DND-41 (cell line): ENCODE data around the gene RBM6.

Source experiments
- ATAC-seq: fragments of 200-7000 bp; cut with Tn5 transposase; 3 replicates; pipeline ENCODE4 v1.9.1; 2021; ENCODE audit warnings: low read depth; ENCODE audit not compliant: insufficient read depth
- DNase-seq: peaks from one replicate; pipeline ENCODE4 v3.0.0-alpha.2; 2020
- H2AFZ ChIP-seq: 2 replicates; pipeline ENCODE4 v1.6.0; 2012; ENCODE audit warnings: low read depth, low read length
- H3K27ac ChIP-seq: 2 replicates; pipeline ENCODE4 v1.5.1; 2012; ENCODE audit warnings: low read length, inconsistent platforms
- H3K27me3 ChIP-seq: fragments of 200-600 bp; sonication (generic); 2 replicates; pipeline ENCODE4 v1.6.0; 2012; ENCODE audit warnings: low read length, mild to moderate bottlenecking, inconsistent platforms; ENCODE audit not compliant: insufficient read depth, poor library complexity
- H3K36me3 ChIP-seq: 2 replicates; pipeline ENCODE4 v1.5.1; 2012; ENCODE audit warnings: low read length, inconsistent platforms; ENCODE audit not compliant: insufficient read depth
- H3K4me1 ChIP-seq: 2 replicates; pipeline ENCODE4 v1.5.1; 2012; ENCODE audit warnings: mild to moderate bottlenecking, low read length; ENCODE audit not compliant: insufficient read depth
- H3K4me2 ChIP-seq: 2 replicates; pipeline ENCODE4 v1.6.0; 2012; ENCODE audit warnings: mild to moderate bottlenecking, moderate library complexity, low read length, inconsistent platforms; ENCODE audit not compliant: insufficient read depth
- H3K4me3 ChIP-seq, 2 experiments: fragments of 200-600 bp in 1 of 2; shearing (Covaris generic) in 1 of 2; 2 replicates each; pipeline ENCODE4 v1.5.1; 2012 to 2016; ENCODE audit warnings: inconsistent platforms in 2 of 2, low read length in 2 of 2, mild to moderate bottlenecking in 2 of 2, low read depth in 1 of 2, moderate library complexity in 1 of 2
- H3K79me2 ChIP-seq: 2 replicates; pipeline ENCODE4 v1.6.0; 2012; ENCODE audit warnings: low read length, inconsistent platforms; ENCODE audit not compliant: insufficient read depth
- H3K9ac ChIP-seq: 2 replicates; pipeline ENCODE4 v1.6.0; 2012; ENCODE audit warnings: low read depth, mild to moderate bottlenecking, inconsistent platforms, low read length, moderate library complexity
- H3K9me3 ChIP-seq: 2 replicates; pipeline ENCODE4 v1.5.1; 2012; ENCODE audit warnings: low read length, moderate library complexity, mild to moderate bottlenecking, inconsistent platforms; ENCODE audit not compliant: insufficient read depth, severe bottlenecking
- H4K20me1 ChIP-seq: 2 replicates; pipeline ENCODE4 v1.6.0; 2012; ENCODE audit warnings: low read length; ENCODE audit not compliant: insufficient read depth
- CTCF ChIP-seq: IDR thresholded peaks from 2 replicates; pipeline ENCODE4 v1.5.1; 2012; ENCODE audit warnings: borderline replicate concordance, low read length, moderate library complexity, mild to moderate bottlenecking; ENCODE audit not compliant: poor library complexity, severe bottlenecking; ENCODE audit errors: extremely low read depth
- EZH2 ChIP-seq: IDR thresholded peaks from 3 replicates; pipeline ENCODE4 v1.6.1; 2012; ENCODE audit warnings: borderline replicate concordance, low read depth, mild to moderate bottlenecking, moderate library complexity, low read length, inconsistent platforms; ENCODE audit not compliant: severe bottlenecking

RBM6 gene

DNA sequence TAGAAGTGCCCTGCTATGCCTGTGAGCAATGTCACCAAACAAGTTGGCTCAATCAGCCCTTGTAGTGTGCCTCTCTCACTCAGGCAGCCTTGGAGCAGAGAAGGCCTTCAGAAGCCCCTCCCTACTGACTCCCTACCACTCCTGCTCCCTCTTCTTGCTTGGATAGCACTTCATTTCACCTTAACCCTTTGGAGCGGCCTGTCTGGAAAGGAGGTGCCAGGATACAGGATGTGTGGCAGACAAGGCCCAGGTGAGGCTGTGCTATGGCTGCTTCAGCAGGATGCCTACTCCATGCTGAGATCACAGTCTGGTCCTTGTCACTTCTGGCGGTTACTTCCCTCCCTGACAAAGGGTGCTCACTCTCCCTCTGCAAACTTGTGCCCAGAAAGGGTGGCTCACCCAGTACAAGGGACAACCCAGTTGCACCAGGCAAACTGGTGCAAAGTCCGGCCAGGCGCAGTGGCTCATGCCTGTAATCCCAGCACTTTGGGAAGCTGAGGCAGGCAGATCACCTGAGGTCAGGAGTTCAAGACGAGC is 11.4 kb upstream of the RBM6 start:
- peaks cover 18% of the 10 kb centered on the region for H3K79me2 ChIP-seq
- peak overlapping the region; percentile 65 for H3K4me2 ChIP-seq
- peaks cover 24% of the 10 kb centered on the region for H3K4me1 ChIP-seq
- H3K9ac ChIP-seq = peak overlapping the region; percentile 73
- H2AFZ ChIP-seq = no peak overlapping the region
- no peak for ATAC-seq
- H3K27ac ChIP-seq = 0 out of 2 replicates have a peak overlapping the region, but pooled peaks have one; percentile 3
- peak overlapping the region in 1 of 2 experiments; percentile 63; a peak in 2 of 4 replicates for H3K4me3 ChIP-seq
- no peaks in the 10 kb centered on the region for H4K20me1 ChIP-seq
- no peaks in the 10 kb centered on the region for H3K27me3 ChIP-seq
- H3K9me3 ChIP-seq = no peaks in the 10 kb centered on the region
- DNase-seq = no peak
- TF ChIP-seq EZH2 (no peak), CTCF (no peak)
- H3K36me3 ChIP-seq = no peaks in the 10 kb centered on the region; the same call in 1 of the 2 replicates

GRCh38 chr3:49929291-49930167 is 10.4 kb upstream of the RBM6 start, which contains the start of gene MON1A:
Gene MON1A, minus strand, starts transcription at chr3:49929811. Its CDS starts 16,465 bp downstream, at chr3:49913346.
- TF ChIP-seq EZH2 = no peak
- TF ChIP-seq CTCF = peak; percentile 43
- peak within 1 kb of the TSS; percentile 44 to 63 for H3K4me3 ChIP-seq
- H2AFZ ChIP-seq = peak within 1 kb of the TSS; percentile 95
- H3K79me2 ChIP-seq = peaks cover 18% of the 10 kb centered on the region
- DNase-seq (peak; percentile 83), ATAC-seq (peak; percentile 94)
- H3K36me3 ChIP-seq = no peaks in the 10 kb centered on the region; the same call in 1 of the 2 replicates
- H3K27me3 ChIP-seq = no peaks in the 10 kb centered on the region
- peaks cover 24% of the 10 kb centered on the region for H3K4me1 ChIP-seq
- H3K9me3 ChIP-seq = no peaks in the 10 kb centered on the region
- peak within 1 kb of the TSS; percentile 61 for H3K27ac ChIP-seq
- no peaks in the 10 kb centered on the region for H4K20me1 ChIP-seq
- peak within 1 kb of the TSS; percentile 65 for H3K4me2 ChIP-seq
- peak within 1 kb of the TSS; percentile 73 for H3K9ac ChIP-seq

- peaks cover 18% of the 10 kb centered on the region for H3K79me2 ChIP-seq
- peak overlapping the region; percentile 95 for H2AFZ ChIP-seq
- H3K4me1 ChIP-seq = peaks cover 24% of the 10 kb centered on the region
- H3K9me3 ChIP-seq = no peaks in the 10 kb centered on the region
- peak overlapping the region; percentile 65 for H3K4me2 ChIP-seq
- ATAC-seq (no peak), DNase-seq (no peak)
- no peaks in the 10 kb centered on the region for H4K20me1 ChIP-seq
- TF ChIP-seq CTCF (no peak), EZH2 (no peak)
- peak overlapping the region; percentile 61 for H3K27ac ChIP-seq
- H3K27me3 ChIP-seq = no peaks in the 10 kb centered on the region
- H3K4me3 ChIP-seq = peak overlapping the region; percentile 44 to 63
- H3K36me3 ChIP-seq = no peaks in the 10 kb centered on the region; the same call in 1 of the 2 replicates
- peak overlapping the region; percentile 73 for H3K9ac ChIP-seq
These were observed 9.7 kb upstream of the RBM6 start for GRCh38 chr3:49930168-49930690.
